ENCODE data around the gene FMNL1. TPM values are rescaled to one million over a fixed set of nuclear protein-coding genes. Genes with fewer than 3 reads are reported as not detected.
"Not testable (repeated sequence)": the region's sequence is repeated elsewhere in the genome, so short reads cannot be mapped to it uniquely, and the experiment has no call there.

Gene FMNL1, protein sequence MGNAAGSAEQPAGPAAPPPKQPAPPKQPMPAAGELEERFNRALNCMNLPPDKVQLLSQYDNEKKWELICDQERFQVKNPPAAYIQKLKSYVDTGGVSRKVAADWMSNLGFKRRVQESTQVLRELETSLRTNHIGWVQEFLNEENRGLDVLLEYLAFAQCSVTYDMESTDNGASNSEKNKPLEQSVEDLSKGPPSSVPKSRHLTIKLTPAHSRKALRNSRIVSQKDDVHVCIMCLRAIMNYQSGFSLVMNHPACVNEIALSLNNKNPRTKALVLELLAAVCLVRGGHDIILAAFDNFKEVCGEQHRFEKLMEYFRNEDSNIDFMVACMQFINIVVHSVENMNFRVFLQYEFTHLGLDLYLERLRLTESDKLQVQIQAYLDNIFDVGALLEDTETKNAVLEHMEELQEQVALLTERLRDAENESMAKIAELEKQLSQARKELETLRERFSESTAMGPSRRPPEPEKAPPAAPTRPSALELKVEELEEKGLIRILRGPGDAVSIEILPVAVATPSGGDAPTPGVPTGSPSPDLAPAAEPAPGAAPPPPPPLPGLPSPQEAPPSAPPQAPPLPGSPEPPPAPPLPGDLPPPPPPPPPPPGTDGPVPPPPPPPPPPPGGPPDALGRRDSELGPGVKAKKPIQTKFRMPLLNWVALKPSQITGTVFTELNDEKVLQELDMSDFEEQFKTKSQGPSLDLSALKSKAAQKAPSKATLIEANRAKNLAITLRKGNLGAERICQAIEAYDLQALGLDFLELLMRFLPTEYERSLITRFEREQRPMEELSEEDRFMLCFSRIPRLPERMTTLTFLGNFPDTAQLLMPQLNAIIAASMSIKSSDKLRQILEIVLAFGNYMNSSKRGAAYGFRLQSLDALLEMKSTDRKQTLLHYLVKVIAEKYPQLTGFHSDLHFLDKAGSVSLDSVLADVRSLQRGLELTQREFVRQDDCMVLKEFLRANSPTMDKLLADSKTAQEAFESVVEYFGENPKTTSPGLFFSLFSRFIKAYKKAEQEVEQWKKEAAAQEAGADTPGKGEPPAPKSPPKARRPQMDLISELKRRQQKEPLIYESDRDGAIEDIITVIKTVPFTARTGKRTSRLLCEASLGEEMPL
- polyA plus RNA-seq (ENCODE audit: insufficient read length in 12 of 12), result 10 to 100 TPM in 1 of 12 donors, 1 to 10 TPM in 10, not detected in 1; 2.8 to 16.8 (median 5.1) TPM
- long read RNA-seq, donor 1, result 0 reads
- long read RNA-seq, donor 2, result 0 reads
- long read RNA-seq, donor 3, result 0 reads
- long read RNA-seq, donor 4, result 0 reads
- long read RNA-seq, donor 5, result 0 reads
- long read RNA-seq, donor 6, result 0 reads
- long read RNA-seq, donor 7, result 0 reads
- long read RNA-seq, donor 8, result 0 reads
- long read RNA-seq, donor 9, result 0 reads
- long read RNA-seq, donor 10, result 0 reads
- long read RNA-seq, donor 11, result 0 reads

GRCh38 chr17:45221081-45222013 is at the start of gene FMNL1:
TSS of gene FMNL1 (plus strand) at chr17:45221885. CDS start at chr17:45222125, 240 bp downstream.
- no peak for DNase-seq

GRCh38 chr17:45172232-45172540 is 49.5 kb upstream of the FMNL1 start:
- no peak for DNase-seq

DNA sequence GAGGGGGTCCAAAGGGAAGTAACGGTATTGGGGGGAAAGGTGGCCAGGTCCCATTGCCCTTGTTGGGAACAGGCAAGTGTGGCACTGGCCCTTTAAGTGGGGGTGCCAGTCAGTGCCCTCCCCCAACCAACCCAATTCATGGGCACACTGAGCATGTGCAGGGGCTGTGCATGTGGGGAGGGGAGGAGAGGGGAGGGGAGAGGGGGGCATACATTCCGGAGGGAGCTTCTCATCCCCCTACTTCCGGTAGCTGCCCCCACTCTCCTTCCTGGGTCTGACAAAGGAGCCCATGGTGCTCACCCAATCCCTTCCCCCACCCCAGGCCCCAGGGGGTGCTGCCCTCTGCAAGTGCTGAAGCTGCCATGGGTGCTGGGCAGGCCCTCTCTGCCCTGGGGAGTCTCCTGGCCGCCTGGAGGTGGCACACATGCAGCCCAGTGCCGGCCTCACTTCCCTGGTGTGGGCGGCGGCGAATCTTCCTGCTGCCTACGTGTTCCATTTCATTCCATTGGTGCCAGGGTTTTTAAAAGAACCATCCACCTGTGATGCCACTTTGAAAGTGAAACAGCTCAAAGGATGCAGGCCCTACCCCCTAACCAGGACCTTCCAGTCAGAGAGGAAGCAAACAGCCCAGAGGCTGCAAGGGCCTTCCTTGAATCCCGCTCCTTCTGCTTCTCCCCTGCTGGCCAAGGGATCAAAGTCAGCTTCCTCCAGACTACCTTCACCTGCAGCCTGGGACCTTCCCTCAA is 49.0 kb upstream of the FMNL1 start:
- DNase-seq, result peak; percentile 68

GRCh38 chr17:45175759-45176115 is 45.9 kb upstream of the FMNL1 start:
- DNase-seq, result no peak

DNA sequence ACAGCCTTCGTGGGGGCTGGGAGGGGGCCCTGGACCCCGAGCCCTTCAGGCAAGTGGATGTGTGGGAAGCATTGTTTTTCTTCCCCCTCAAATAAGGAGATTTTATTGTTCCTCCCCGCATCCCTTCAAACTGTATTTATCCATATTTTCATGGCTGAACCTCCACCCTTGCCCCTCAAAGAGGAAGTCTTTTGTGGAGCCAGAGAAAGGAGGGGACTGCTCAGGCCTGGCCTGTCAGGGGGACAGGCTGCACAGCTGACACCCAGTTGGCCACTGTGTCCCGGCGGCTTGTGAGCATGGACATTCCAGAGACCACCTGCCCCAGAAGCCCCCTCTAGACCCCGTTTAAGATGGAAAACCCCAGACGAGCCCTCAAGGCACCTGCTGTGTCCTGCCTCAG is 44.1 kb upstream of the FMNL1 start:
- DNase-seq, result no peak

DNA sequence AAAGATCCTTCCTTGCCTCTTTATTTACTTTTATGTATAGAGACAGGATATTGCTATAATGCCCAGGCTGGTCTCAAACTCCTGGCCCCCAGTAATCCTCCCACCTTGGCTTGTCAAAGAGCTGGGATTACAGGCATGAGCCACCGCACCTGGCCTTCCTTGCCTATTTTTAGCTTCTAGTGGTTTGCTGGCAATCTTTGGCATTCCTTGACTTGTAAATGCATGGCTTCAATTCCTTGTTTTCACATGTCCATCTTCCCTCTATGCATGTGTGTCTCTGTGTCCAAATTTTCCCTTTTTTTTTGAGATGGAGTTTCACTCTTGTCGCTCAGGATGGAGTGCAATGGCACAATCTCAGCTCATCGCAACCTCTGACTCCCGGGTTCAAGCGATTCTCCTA is 37.5 kb upstream of the FMNL1 start:
- DNase-seq, result no peak

DNA sequence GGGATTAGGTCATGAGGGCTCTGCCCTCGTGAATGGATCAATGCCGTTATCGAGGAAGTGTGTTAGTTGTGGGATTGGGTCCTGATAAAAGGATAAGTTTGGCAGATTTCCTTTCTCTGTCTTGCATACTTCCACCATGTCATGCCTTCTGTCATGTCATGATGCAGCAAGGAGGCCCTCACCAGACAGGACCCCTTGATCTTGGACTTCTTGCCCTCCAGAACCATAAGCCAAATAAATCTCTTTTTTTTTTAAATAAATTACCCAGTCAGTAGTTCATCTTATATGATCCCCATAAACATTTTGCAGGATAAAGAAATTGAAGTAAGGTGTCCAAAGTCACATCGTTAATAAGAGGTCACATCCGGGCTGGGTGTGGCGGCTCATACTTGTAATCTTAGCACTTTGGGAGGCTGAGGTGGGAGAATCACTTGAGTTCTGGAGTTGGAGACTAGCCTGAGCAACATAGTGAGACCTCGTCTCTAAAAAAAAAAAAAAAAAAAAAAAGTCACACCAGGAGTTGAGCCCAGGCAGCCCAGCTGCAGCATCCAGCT is 34.8 kb upstream of the FMNL1 start:
- DNase-seq, result no peak

- DNase-seq, result no peak
Measured at GRCh38 chr17:45189009-45189408, 32.7 kb upstream of the FMNL1 start.

DNA sequence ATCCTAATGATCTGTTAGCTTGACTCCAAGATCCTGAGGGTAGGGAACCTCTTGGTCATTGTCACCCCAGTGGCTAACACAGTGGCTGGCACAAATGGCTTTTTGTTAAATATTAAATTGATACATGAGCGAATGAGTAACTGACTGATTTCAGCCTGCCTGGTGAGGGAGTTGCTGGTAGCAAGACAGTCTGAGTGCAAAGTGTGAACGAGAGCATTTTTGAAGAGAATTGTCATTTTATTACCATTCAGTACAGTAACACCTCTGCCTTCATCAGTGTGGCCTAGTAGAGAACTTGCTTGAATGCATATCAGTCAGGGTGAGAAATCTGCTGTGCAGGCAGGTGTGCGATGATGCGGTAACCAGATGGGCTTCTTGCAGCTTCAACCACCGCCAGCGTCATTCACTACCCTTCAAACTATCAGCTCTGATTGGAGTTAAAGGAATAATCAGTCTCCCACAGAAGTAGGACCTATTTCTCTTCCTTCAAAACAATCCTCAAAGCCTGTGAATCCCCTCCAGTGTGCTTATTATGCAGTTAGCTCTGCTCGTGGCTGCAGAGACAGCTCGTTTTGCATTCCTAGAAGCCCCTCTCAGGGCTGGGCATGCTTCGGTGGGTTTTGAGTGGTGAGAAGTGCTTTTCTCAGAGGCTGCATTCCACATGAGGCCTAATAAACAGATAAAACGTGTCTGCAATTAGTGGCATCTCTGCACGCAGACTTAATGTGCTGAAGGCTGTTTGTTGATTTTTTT is 31.0 kb upstream of the FMNL1 start:
- DNase-seq, result no peak

GRCh38 chr17:45195424-45195823 is 26.3 kb upstream of the FMNL1 start:
- DNase-seq, result no peak

GRCh38 chr17:45197108-45197507 is 24.6 kb upstream of the FMNL1 start:
- no peak for DNase-seq

GRCh38 chr17:45197555-45198334 is 23.9 kb upstream of the FMNL1 start:
- DNase-seq, result peak; percentile 92

DNA sequence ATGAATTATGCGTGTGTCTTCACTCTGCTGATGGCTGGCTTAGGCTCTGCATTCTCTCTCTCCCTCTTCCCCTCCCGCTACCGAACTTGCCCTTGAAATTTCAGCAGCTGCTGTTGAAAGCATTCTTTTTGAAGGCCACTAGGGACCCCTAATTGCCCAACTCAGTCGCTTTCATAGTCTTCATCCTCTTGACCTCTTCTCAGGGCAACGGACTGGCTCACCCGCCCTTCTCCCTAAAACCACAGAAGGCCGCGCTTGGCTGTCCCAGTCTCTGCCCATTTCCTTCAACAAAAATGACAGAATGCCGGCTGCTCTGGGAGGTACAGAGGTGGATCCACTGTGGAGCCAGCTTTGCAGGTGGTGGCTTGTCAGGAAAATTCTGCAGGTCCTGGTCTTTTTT is 21.0 kb upstream of the FMNL1 start:
- no peak for DNase-seq

DNA sequence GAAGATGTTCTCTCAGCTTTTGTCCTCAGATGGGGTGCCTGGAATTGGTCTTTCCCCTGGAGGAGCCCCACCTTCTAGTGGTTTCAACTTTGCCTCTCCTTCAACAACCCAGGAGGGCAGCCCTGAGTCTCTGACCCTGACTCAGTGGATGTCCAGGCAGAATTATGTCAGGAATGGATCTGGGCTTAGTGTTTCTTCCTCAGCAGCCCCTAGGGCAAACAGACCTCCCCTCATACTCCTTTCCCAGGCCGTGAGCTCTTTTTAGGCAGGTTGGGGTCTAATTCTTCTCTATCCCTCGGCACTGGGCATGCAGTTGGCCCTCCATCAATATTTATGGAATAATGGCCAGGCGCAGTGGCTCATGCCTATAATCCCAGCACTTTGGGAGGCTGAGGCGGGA is 20.2 kb upstream of the FMNL1 start:
- no peak for DNase-seq

- not testable (repeated sequence) for DNase-seq
Measured at GRCh38 chr17:45201880-45202279, 19.8 kb upstream of the FMNL1 start.

- DNase-seq, result peak; percentile 90
Measured at GRCh38 chr17:45218895-45219661, 2.6 kb upstream of the FMNL1 start.

DNA sequence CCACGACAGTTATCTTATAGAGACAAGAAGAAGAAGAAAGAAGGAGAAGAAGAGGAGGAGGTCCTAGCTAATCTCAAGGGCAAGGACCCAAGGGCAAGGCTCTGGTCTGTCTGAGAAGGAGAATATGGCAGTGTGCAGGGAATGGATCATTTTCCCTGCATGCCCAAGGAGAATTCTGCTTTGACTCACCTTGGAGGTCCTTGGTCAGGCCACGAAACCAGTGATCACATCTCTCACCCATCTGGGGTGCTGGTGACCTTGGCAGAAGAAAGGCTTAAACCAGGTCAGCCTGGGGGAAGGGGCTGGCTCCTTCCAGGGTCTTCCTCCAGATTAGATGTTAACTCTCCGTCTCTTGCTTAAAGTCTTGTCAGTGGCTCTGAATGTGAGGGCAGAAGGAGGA is 1.6 kb upstream of the FMNL1 start:
- DNase-seq, result no peak

- no peak for DNase-seq
Measured at GRCh38 chr17:45222014-45222288, 266 bp downstream of the FMNL1 start.

All from muscle of arm (tissue), 14 donors.